Neuronal stem cell (in vitro differentiated cells): Measurements from ENCODE around the gene KIAA0586.

Experiments
- DNase-seq: peaks from one replicate; pipeline ENCODE4 v3.0.0-alpha.2; 2013; ENCODE audit warnings: low spot score
- H2AFZ ChIP-seq: one replicate; pipeline ENCODE4 v1.6.1; 2013; ENCODE audit warnings: mild to moderate bottlenecking, low read length, inconsistent platforms
- H2AK5ac ChIP-seq: 2 replicates; pipeline ENCODE4 v1.6.1; 2013; ENCODE audit warnings: low read depth, mild to moderate bottlenecking, inconsistent platforms, low read length, moderate library complexity, mixed read lengths
- H2BK120ac ChIP-seq: 2 replicates; pipeline ENCODE4 v1.6.1; 2013; ENCODE audit warnings: low read depth, mild to moderate bottlenecking, inconsistent platforms, low read length, moderate library complexity, mixed read lengths
- H2BK12ac ChIP-seq: one replicate; pipeline ENCODE4 v1.6.1; 2013; ENCODE audit warnings: low read length, inconsistent platforms
- H2BK15ac ChIP-seq: 2 replicates; pipeline ENCODE4 v1.6.1; 2013; ENCODE audit warnings: mild to moderate bottlenecking, low read length, inconsistent platforms, mixed read lengths
- H2BK5ac ChIP-seq: one replicate; pipeline ENCODE4 v1.6.1; 2013; ENCODE audit warnings: inconsistent platforms, mild to moderate bottlenecking, low read length, moderate library complexity
- H3K14ac ChIP-seq: one replicate; pipeline ENCODE4 v1.6.1; 2013; ENCODE audit warnings: low read length, inconsistent platforms
- H3K18ac ChIP-seq: 2 replicates; pipeline ENCODE4 v1.6.1; 2013; ENCODE audit warnings: low read length, inconsistent platforms
- H3K23ac ChIP-seq: 2 replicates; pipeline ENCODE4 v1.6.1; 2013; ENCODE audit warnings: low read depth, mild to moderate bottlenecking, mixed read lengths, low read length, inconsistent platforms; ENCODE audit not compliant: poor library complexity
- H3K27ac ChIP-seq: replicated peaks from 3 replicates; pipeline ENCODE4 v1.5.1; 2013; ENCODE audit warnings: low read length, inconsistent platforms
- H3K27me3 ChIP-seq, 3 experiments: 2 replicates each; pipeline ENCODE4 v1.6.1; 2013; ENCODE audit warnings: low read length in 3 of 3, mild to moderate bottlenecking in 2 of 3, inconsistent platforms in 1 of 3, low read depth in 1 of 3, mixed read lengths in 1 of 3, moderate library complexity in 1 of 3; ENCODE audit not compliant: control insufficient read depth in 3 of 3, insufficient read depth in 3 of 3
- H3K36me3 ChIP-seq, 2 donors: replicated peaks in 1 of 2; 2 replicates each; pipeline ENCODE4 v1.6.1; 2013; ENCODE audit warnings: low read length in 2 of 2; ENCODE audit not compliant: control insufficient read depth in 2 of 2, insufficient read depth in 2 of 2
- H3K4ac ChIP-seq: 2 replicates; pipeline ENCODE4 v1.6.1; 2013; ENCODE audit warnings: inconsistent platforms, mild to moderate bottlenecking, low read length, moderate library complexity
- H3K4me1 ChIP-seq, 2 donors: 1 replicate in 1 of 2; 2 replicates in 1 of 2; pipeline ENCODE4 v1.6.1; 2013; ENCODE audit warnings: low read length in 2 of 2, low read depth in 1 of 2; ENCODE audit not compliant: control insufficient read depth in 2 of 2, insufficient read depth in 1 of 2
- H3K4me2 ChIP-seq: one replicate; pipeline ENCODE4 v1.6.1; 2013; ENCODE audit warnings: mild to moderate bottlenecking, low read length, inconsistent platforms; ENCODE audit not compliant: insufficient read depth, poor library complexity, severe bottlenecking
- H3K4me3 ChIP-seq, 2 donors: 2 replicates each; pipeline ENCODE4 v1.5.1; 2013; ENCODE audit warnings: low read length in 2 of 2, mild to moderate bottlenecking in 2 of 2, inconsistent platforms in 1 of 2, moderate library complexity in 1 of 2
- H3K79me1 ChIP-seq: one replicate; pipeline ENCODE4 v1.6.1; 2013; ENCODE audit warnings: low read depth, mild to moderate bottlenecking, inconsistent platforms, low read length, moderate library complexity
- H3K9ac ChIP-seq: one replicate; pipeline ENCODE4 v1.6.1; 2013; ENCODE audit warnings: mild to moderate bottlenecking, low read depth, low read length, inconsistent platforms; ENCODE audit not compliant: poor library complexity
- H3K9me3 ChIP-seq, 2 donors: replicated peaks in 1 of 2; 2 replicates each; pipeline versions ENCODE3 to v1.6.1; 2013; ENCODE audit warnings: low read length in 2 of 2, mild to moderate bottlenecking in 2 of 2, inconsistent platforms in 1 of 2, low read depth in 1 of 2, mixed read lengths in 1 of 2, moderate library complexity in 1 of 2; ENCODE audit not compliant: control insufficient read depth in 2 of 2, insufficient read depth in 1 of 2
- H4K8ac ChIP-seq: one replicate; pipeline ENCODE4 v1.6.1; 2013; ENCODE audit warnings: low read depth, mild to moderate bottlenecking, inconsistent platforms, low read length, moderate library complexity
- H4K91ac ChIP-seq: one replicate; pipeline ENCODE4 v1.6.1; 2013; ENCODE audit warnings: low read length, low read depth, mild to moderate bottlenecking, inconsistent platforms; ENCODE audit not compliant: poor library complexity
- WGBS, 2 donors: extraction: QIAGEN DNeasy Blood & Tissue Kit; methylation state at CpG; one replicate each; pipeline ENCODE4 v1.1.7; 2013; ENCODE audit warnings: missing lambda C conversion rate in 2 of 2, mixed read lengths in 1 of 2; ENCODE audit not compliant: insufficient read length in 2 of 2, insufficient replicate concordance in 1 of 2; ENCODE audit errors: extremely low coverage in 2 of 2; 5-methylcytosine and 5-hydroxymethylcytosine counted together

The KIAA0586 gene

DNA sequence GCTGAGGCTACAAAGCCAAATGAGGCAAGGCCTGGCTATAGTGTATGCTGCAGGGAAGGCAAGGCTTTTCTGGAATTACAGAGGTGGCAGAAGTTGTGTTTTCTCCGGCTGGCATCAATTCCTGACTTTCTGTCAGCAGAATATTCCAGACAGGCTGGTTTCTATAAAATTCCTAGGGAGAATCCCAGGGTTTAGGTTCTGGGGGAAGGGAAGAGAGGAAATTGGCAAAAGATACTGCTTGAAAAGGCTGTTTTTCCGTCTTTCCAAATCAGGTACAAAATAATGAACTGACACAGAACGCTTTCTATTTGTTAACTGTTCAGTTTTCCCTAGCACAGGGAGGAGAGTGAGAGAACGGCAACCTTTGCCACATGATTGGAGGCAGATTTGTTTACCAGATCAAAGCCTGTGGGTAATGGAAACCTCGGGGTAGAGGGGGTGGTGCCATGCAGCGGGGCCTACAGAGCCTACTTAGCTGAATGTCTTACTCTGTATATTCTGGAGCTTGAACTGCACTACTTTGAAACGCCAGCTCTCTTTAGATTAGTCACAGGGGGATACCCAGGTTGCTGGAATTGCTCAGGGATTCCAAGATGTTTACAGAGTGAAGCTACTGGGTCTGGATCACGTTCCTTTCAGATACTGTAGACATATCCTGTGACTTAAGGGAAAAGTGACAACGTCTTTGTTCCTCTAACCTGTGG, 144.4 kb downstream of the KIAA0586 start:
- no peaks in the 10 kb centered on the region for H3K79me1 ChIP-seq
- H3K14ac ChIP-seq = no peak overlapping the region
- H2BK5ac ChIP-seq = no peak overlapping the region
- H2AK5ac ChIP-seq = no peak overlapping the region
- no peak overlapping the region for H4K8ac ChIP-seq
- H2BK12ac ChIP-seq = no peak overlapping the region
- H3K36me3 ChIP-seq = no peaks in the 10 kb centered on the region
- H3K4me3 ChIP-seq = no peak overlapping the region
- no peak overlapping the region for H3K18ac ChIP-seq
- WGBS, 2 donors = no CpG with 5 or more reads among the region's 9 CpGs
- H4K91ac ChIP-seq = no peak overlapping the region
- H3K4ac ChIP-seq = no peak overlapping the region
- DNase-seq = no peak
- no peak overlapping the region for H2BK15ac ChIP-seq
- no peak overlapping the region for H3K9ac ChIP-seq
- no peaks in the 10 kb centered on the region for H3K27me3 ChIP-seq
- H3K4me2 ChIP-seq = no peak overlapping the region
- H3K27ac ChIP-seq = no peak overlapping the region
- H3K9me3 ChIP-seq = no peaks in the 10 kb centered on the region
- H2BK120ac ChIP-seq = no peak overlapping the region
- no peaks in the 10 kb centered on the region for H3K4me1 ChIP-seq
- H3K23ac ChIP-seq = no peak overlapping the region
- peak overlapping the region; percentile 72 for H2AFZ ChIP-seq

DNA sequence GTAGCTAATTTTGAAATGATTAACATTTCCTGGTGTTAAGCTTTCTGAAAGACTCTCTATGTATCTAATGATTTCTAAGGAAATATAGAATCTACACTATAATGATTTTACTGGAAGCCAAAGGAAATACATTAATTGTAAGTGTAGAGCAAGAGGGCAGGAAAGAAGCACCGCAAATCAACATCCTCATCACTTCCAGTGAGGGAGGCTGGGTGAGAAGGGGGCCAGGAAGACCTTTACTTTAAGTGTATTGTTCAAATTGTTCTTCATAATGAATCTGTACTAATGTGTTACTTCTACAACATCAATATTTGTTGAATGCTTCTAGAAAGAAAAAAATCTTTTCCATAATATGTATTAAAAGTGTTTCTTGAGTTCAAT, 144.9 kb downstream of the KIAA0586 start:
- Histone ChIP-seq H3K4me1 (no peaks in the 10 kb centered on the region), H2BK120ac (no peak overlapping the region), H3K4ac (no peak overlapping the region), H2AFZ (peak overlapping the region; percentile 72), H3K14ac (no peak overlapping the region), H2BK12ac (no peak overlapping the region), H3K18ac (no peak overlapping the region), H3K9ac (no peak overlapping the region), H3K4me3 (no peak overlapping the region), H2BK5ac (no peak overlapping the region), H3K27me3 (no peaks in the 10 kb centered on the region), H4K91ac (no peak overlapping the region), H3K79me1 (no peaks in the 10 kb centered on the region), H3K9me3 (no peaks in the 10 kb centered on the region), H3K27ac (no peak overlapping the region), H3K4me2 (no peak overlapping the region), H3K23ac (no peak overlapping the region), H3K36me3 (no peaks in the 10 kb centered on the region), H2BK15ac (no peak overlapping the region), H2AK5ac (no peak overlapping the region), H4K8ac (no peak overlapping the region)
- no CpG with 5 or more reads among the region's 1 CpG for WGBS, 2 donors
- DNase-seq = no peak

DNA sequence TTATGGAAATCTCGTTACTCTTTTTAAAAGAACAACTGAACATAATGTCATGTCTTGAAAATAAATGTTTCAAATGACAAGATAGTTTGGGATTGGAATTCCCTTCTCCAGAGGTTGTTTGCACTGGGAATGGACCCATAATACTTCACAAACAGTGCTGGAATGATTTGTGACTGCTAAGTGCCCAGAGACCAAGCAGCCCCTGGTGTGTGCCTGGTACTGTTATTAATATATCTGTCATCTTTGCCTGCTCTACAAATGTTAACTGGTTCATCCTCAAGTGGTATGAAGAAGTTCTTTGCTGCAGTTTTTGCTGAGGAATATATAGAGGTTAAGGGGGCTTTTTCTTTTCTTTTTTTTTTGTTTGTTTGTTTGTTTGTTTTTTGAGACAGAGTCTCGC, 145.3 kb downstream of the KIAA0586 start:
- Histone ChIP-seq H3K4me2 (no peak overlapping the region), H3K23ac (no peak overlapping the region), H2BK15ac (no peak overlapping the region), H3K9me3 (no peaks in the 10 kb centered on the region), H3K14ac (no peak overlapping the region), H2AK5ac (no peak overlapping the region), H4K8ac (no peak overlapping the region), H4K91ac (no peak overlapping the region), H2BK12ac (no peak overlapping the region), H3K4me3 (no peak overlapping the region), H3K18ac (no peak overlapping the region), H3K27me3 (no peaks in the 10 kb centered on the region), H3K27ac (no peak overlapping the region), H2BK120ac (no peak overlapping the region), H2BK5ac (no peak overlapping the region), H3K4me1 (no peaks in the 10 kb centered on the region), H3K9ac (no peak overlapping the region), H2AFZ (no peak overlapping the region), H3K4ac (no peak overlapping the region), H3K79me1 (no peaks in the 10 kb centered on the region), H3K36me3 (no peaks in the 10 kb centered on the region)
- DNase-seq = no peak
- no CpG with 5 or more reads among the region's 2 CpGs for WGBS, 2 donors

DNA sequence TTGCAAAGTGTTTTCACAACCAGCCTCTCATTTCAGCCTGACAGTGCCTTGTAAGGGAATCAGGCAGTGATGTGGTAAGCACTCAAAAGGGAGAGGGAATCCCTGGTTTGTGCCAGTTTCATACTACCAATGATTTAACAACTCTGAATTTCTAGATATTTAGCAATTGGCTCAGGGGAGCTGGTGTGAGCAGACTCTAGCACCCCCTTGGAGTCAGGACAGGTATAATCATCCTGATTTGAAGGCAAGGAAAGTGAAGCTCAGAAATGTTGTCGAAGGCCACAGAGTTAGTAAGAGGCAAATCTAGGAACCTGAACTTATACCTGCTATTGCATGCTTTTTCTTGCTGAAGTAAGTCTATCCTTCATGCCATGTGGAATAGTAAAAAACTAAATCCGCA, 147.1 kb downstream of the KIAA0586 start:
- Histone ChIP-seq H3K4ac (no peak overlapping the region), H3K23ac (no peak overlapping the region), H3K4me3 (no peak overlapping the region), H2BK120ac (no peak overlapping the region), H3K27ac (no peak overlapping the region), H2BK15ac (no peak overlapping the region), H3K36me3 (no peaks in the 10 kb centered on the region), H3K79me1 (no peaks in the 10 kb centered on the region), H4K91ac (no peak overlapping the region), H4K8ac (no peak overlapping the region), H2BK12ac (no peak overlapping the region), H3K9ac (no peak overlapping the region), H2AK5ac (no peak overlapping the region), H3K27me3 (no peaks in the 10 kb centered on the region), H2AFZ (no peak overlapping the region), H3K4me1 (no peaks in the 10 kb centered on the region), H3K14ac (no peak overlapping the region), H3K4me2 (no peak overlapping the region), H2BK5ac (no peak overlapping the region), H3K18ac (no peak overlapping the region), H3K9me3 (no peaks in the 10 kb centered on the region)
- WGBS, 2 donors = no CpG with 5 or more reads among the region's 2 CpGs
- DNase-seq = no peak
